ENCODE results near the gene SPNS2. TPM values are rescaled to one million over a fixed set of nuclear protein-coding genes. Genes with fewer than 3 reads are reported as not detected.

Gene SPNS2
- total RNA-seq, 1 donor from 2014 or later: 30.0 TPM

- no peak for DNase-seq (ENCODE audit: low spot score)
Measured at GRCh38 chr17:4520060-4520893, 21.6 kb downstream of the SPNS2 start.

GRCh38 chr17:4520894-4521600 is 22.4 kb downstream of the SPNS2 start:
- DNase-seq (ENCODE audit: low spot score): peak; percentile 65

- no peak for DNase-seq (ENCODE audit: low spot score)
Measured at GRCh38 chr17:4522661-4523060, 24.0 kb downstream of the SPNS2 start.

- DNase-seq (ENCODE audit: low spot score): no peak
Measured at GRCh38 chr17:4523946-4524345, 25.3 kb downstream of the SPNS2 start.

- no peak for DNase-seq (ENCODE audit: low spot score)
Measured at GRCh38 chr17:4525691-4526397, 27.2 kb downstream of the SPNS2 start.

GRCh38 chr17:4527134-4527533 is 28.5 kb downstream of the SPNS2 start:
- no peak for DNase-seq (ENCODE audit: low spot score)

- DNase-seq (ENCODE audit: low spot score): no peak
Measured at GRCh38 chr17:4527566-4528125, 29.0 kb downstream of the SPNS2 start.

GRCh38 chr17:4529533-4530152 is 31.0 kb downstream of the SPNS2 start:
- no peak for DNase-seq (ENCODE audit: low spot score)

- DNase-seq (ENCODE audit: low spot score): no peak
Measured at GRCh38 chr17:4530799-4531730, 32.4 kb downstream of the SPNS2 start.

- DNase-seq (ENCODE audit: low spot score): no peak
Measured at GRCh38 chr17:4531988-4532736, 33.5 kb downstream of the SPNS2 start.

GRCh38 chr17:4532860-4533522 is 34.3 kb downstream of the SPNS2 start:
- DNase-seq (ENCODE audit: low spot score): no peak

GRCh38 chr17:4533523-4534504 is 35.1 kb downstream of the SPNS2 start:
- DNase-seq (ENCODE audit: low spot score): no peak

- no peak for DNase-seq (ENCODE audit: low spot score)
Measured at GRCh38 chr17:4534515-4534914, 35.8 kb downstream of the SPNS2 start.

GRCh38 chr17:4534928-4535666 is 36.4 kb downstream of the SPNS2 start:
- DNase-seq (ENCODE audit: low spot score): no peak

GRCh38 chr17:4535667-4536258 is 37.1 kb downstream of the SPNS2 start:
- no peak for DNase-seq (ENCODE audit: low spot score)

GRCh38 chr17:4536259-4536741 is 37.6 kb downstream of the SPNS2 start:
- no peak for DNase-seq (ENCODE audit: low spot score)

Measured in ureter (tissue), 1 donor.